Left ventricle myocardium inferior (tissue), 1 donor: ENCODE data around the gene AFDN. TPM values are rescaled to one million over a fixed set of nuclear protein-coding genes. Genes with fewer than 3 reads are reported as not detected.

Experiments
- DNase-seq: peaks from one replicate; pipeline ENCODE4 v3.0.0-alpha.2; 2020
- H3K27ac ChIP-seq: fragments of 200-600 bp; replicated peaks from 2 replicates; pipeline ENCODE4 v1.8.0; 2021
- H3K27me3 ChIP-seq: fragments of 200-600 bp; 2 replicates; pipeline ENCODE4 v1.8.0; 2021; ENCODE audit warnings: low read depth
- H3K36me3 ChIP-seq: fragments of 200-600 bp; 2 replicates; pipeline ENCODE4 v1.8.0; 2021
- H3K4me1 ChIP-seq: fragments of 200-600 bp; 2 replicates; pipeline ENCODE4 v1.8.0; 2021
- H3K4me3 ChIP-seq: fragments of 200-600 bp; 2 replicates; pipeline ENCODE4 v1.8.0; 2021; ENCODE audit warnings: mild to moderate bottlenecking, moderate library complexity
- H3K9me3 ChIP-seq: fragments of 200-600 bp; replicated peaks from 2 replicates; pipeline ENCODE4 v1.8.0; 2021
- CTCF ChIP-seq: fragments of 200-600 bp; IDR thresholded peaks from 2 replicates; pipeline ENCODE4 v1.8.0; 2021; ENCODE audit warnings: antibody characterized with exemption, mild to moderate bottlenecking, borderline replicate concordance
- intact Hi-C: fragments of 100-400 bp; cut with micrococcal nuclease; formaldehyde crosslinking; loops from one replicate; pipeline ENCODE4 v1.11.0; 2022
- total RNA-seq: library from RNA; stranded (reverse); fragmentation: NEBNext Ultra II Directional; extraction: Animal tissue kit (Norgen Biotek cat#: 25700); gene quantifications from one replicate; pipeline ENCODE4 v1.2.1, GENCODE V29; 2021
- donor health status: DM: no; HTN: yes; CAD: no; lungs with severe emphysema.

AFDN gene
- total RNA-seq, 1 donor from 2014 or later, result 54.9 TPM

GRCh38 chr6:167941822-167942221 lies 115.1 kb downstream of the AFDN start:
- no peak for TF ChIP-seq CTCF
- Histone ChIP-seq H3K4me3 (no peak overlapping the region), H3K4me1 (peaks cover 7% of the 10 kb centered on the region), H3K27ac (no peak overlapping the region), H3K27me3 (no peaks in the 10 kb centered on the region), H3K9me3 (no peaks in the 10 kb centered on the region), H3K36me3 (peaks cover 48% of the 10 kb centered on the region)
- intact Hi-C loops, result no loop called here
- DNase-seq, result no peak

- intact Hi-C loops, result no loop called here
- peaks cover 4% of the 10 kb centered on the region for H3K4me1 ChIP-seq
- H3K36me3 ChIP-seq, result peaks cover 66% of the 10 kb centered on the region
- no peaks in the 10 kb centered on the region for H3K9me3 ChIP-seq
- no peak overlapping the region for H3K27ac ChIP-seq
- TF ChIP-seq CTCF, result no peak
- H3K4me3 ChIP-seq, result no peak overlapping the region
- no peak for DNase-seq
- H3K27me3 ChIP-seq, result no peaks in the 10 kb centered on the region
These were observed 117.4 kb downstream of the AFDN start for GRCh38 chr6:167944130-167944529.

GRCh38 chr6:167946007-167946406 lies 119.3 kb downstream of the AFDN start:
- Histone ChIP-seq H3K36me3 (peaks cover 85% of the 10 kb centered on the region), H3K4me1 (peaks cover 10% of the 10 kb centered on the region), H3K9me3 (no peaks in the 10 kb centered on the region), H3K27me3 (no peaks in the 10 kb centered on the region), H3K4me3 (no peak overlapping the region), H3K27ac (no peak overlapping the region)
- intact Hi-C loops, result no loop called here
- no peak for TF ChIP-seq CTCF
- DNase-seq, result no peak

- Histone ChIP-seq H3K4me3 (no peak overlapping the region), H3K27me3 (no peaks in the 10 kb centered on the region), H3K36me3 (peaks cover 91% of the 10 kb centered on the region), H3K27ac (no peak overlapping the region), H3K4me1 (peaks cover 10% of the 10 kb centered on the region), H3K9me3 (no peaks in the 10 kb centered on the region)
- DNase-seq, result no peak
- TF ChIP-seq CTCF, result no peak
- intact Hi-C loops, result no loop called here
These were observed 119.9 kb downstream of the AFDN start for GRCh38 chr6:167946604-167947003.

GRCh38 chr6:167947716-167948115 lies 121.0 kb downstream of the AFDN start:
- H3K4me3 ChIP-seq, result no peak overlapping the region
- TF ChIP-seq CTCF, result no peak
- intact Hi-C loops, result no loop called here
- no peaks in the 10 kb centered on the region for H3K9me3 ChIP-seq
- H3K4me1 ChIP-seq, result peaks cover 19% of the 10 kb centered on the region
- no peak for DNase-seq
- no peaks in the 10 kb centered on the region for H3K27me3 ChIP-seq
- H3K27ac ChIP-seq, result no peak overlapping the region
- peaks cover 99% of the 10 kb centered on the region for H3K36me3 ChIP-seq

- Histone ChIP-seq H3K27ac (no peak overlapping the region), H3K36me3 (peaks cover 95% of the 10 kb centered on the region)
- intact Hi-C loops, result no loop called here
These were observed 122.0 kb downstream of the AFDN start for GRCh38 chr6:167948716-167949115.

More at GRCh38 chr6:167948716-167949115, 122.0 kb downstream of the AFDN start:
- Histone ChIP-seq H3K4me3 (no peak overlapping the region), H3K27me3 (no peaks in the 10 kb centered on the region), H3K9me3 (no peaks in the 10 kb centered on the region), H3K4me1 (peaks cover 24% of the 10 kb centered on the region)
- DNase-seq, result no peak
- TF ChIP-seq CTCF, result no peak
